GM12865 (cell line): ENCODE measurements around the gene DCAF7.

ENCODE experiments used
- DNase-seq: peaks from one replicate; pipeline ENCODE4 v3.0.0; 2010; ENCODE audit warnings: low read depth
- H3K4me3 ChIP-seq: 2 replicates; pipeline ENCODE4 v1.5.1; 2011; ENCODE audit warnings: mild to moderate bottlenecking, low read depth, low read length, control low read depth
- CTCF ChIP-seq: IDR thresholded peaks from 2 replicates; pipeline ENCODE4 v1.5.1; 2011; ENCODE audit warnings: low read length, control low read depth, low read depth, inconsistent platforms; ENCODE audit not compliant: insufficient read depth; ENCODE audit errors: missing control alignments

DCAF7 gene

GRCh38 chr17:63547083-63547523, 3.2 kb upstream of the DCAF7 start:
- TF ChIP-seq CTCF, result no peak
- no peak overlapping the region for H3K4me3 ChIP-seq
- DNase-seq, result no peak

- TF ChIP-seq CTCF, result no peak
- peak overlapping the region; percentile 57 for H3K4me3 ChIP-seq
- DNase-seq, result no peak
Measured at GRCh38 chr17:63549289-63549945, 860 bp upstream of the DCAF7 start.

- DNase-seq, result peak; percentile 34
- no peak for TF ChIP-seq CTCF
- peak overlapping the region; percentile 81 for H3K4me3 ChIP-seq
Measured at GRCh38 chr17:63550817-63551639, 751 bp downstream of the DCAF7 start.

GRCh38 chr17:63552211-63552610, 1.9 kb downstream of the DCAF7 start:
- DNase-seq, result no peak
- peak overlapping the region; percentile 81 for H3K4me3 ChIP-seq

GRCh38 chr17:63555500-63556156, 5.4 kb downstream of the DCAF7 start:
- no peak for TF ChIP-seq CTCF
- no peak overlapping the region for H3K4me3 ChIP-seq
- no peak for DNase-seq

More at GRCh38 chr17:63552211-63552610, 1.9 kb downstream of the DCAF7 start:
- no peak for TF ChIP-seq CTCF

GRCh38 chr17:63557416-63557815, 7.1 kb downstream of the DCAF7 start:
- TF ChIP-seq CTCF, result no peak
- H3K4me3 ChIP-seq, result no peak overlapping the region

More at GRCh38 chr17:63557416-63557815, 7.1 kb downstream of the DCAF7 start:
- no peak for DNase-seq
